Fibroblast of the aortic adventitia (primary cell): ENCODE measurements around the gene ZCCHC14. TPM values are rescaled to one million over a fixed set of nuclear protein-coding genes. Genes with fewer than 3 reads are reported as not detected.

Source experiments
- DNase-seq: peaks from one replicate; pipeline ENCODE4 v3.0.0-alpha.2; 2010; ENCODE audit warnings: low read depth
- H3K4me3 ChIP-seq: 2 replicates; pipeline ENCODE4 v1.5.1; 2011; ENCODE audit warnings: low read depth, mild to moderate bottlenecking, control low read depth, low read length, moderate library complexity
- CTCF ChIP-seq: IDR thresholded peaks from 2 replicates; pipeline ENCODE4 v1.5.1; 2011; ENCODE audit warnings: mild to moderate bottlenecking, low read length, control low read depth, inconsistent platforms; ENCODE audit not compliant: insufficient read depth
- total RNA-seq: library from RNA; depleted of rRNA; stranded (reverse); fragments of >200 nt; gene quantifications from 2 replicates; pipeline ENCODE4 v1.2.3, GENCODE V29; 2012; ENCODE audit warnings: low replicate concordance

The ZCCHC14 gene
- total RNA-seq, 1 donor, result 24.5 TPM

DNA sequence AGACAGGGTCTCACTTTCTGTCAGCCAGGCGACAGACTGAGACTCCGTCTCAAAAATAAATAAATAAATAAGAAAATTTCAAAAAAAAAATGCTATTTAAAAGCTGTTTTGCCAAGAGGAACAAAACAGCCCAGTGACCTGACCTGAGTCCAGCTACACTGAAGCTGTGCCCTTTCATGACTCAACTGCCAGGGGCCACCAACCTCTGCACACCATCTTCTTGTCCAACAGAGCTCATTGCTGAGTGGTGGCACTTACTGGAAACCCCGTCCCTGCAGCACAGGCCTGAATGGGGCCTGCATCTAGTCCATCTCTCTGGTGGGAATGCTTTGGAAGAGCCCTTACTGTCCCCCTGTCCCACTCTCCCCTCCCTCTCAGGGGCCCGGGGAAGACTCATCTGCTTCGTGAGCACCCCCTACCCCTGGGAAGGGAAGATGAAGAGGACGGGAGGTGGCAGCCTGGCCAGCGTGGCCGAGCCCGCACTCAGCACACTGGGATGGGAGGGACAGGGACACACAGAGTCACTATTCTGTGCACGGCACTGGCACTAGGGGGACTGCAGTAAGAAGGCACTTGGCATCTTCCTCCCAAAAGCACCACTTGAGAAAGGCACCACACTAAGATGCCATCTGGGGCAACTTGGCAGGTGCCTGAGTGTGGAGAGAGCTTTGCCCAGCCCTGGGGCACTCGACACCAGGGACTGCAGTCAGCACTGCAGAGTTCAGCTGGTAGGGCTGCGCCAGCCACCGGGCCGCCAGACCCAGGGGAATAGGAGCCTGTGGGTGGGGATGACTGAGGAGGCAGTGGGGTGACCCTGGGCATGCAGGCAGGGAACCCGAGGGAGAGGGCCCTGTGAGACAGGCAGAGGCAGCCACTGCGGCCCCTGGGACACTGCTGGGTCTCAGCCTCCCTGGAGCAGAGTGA, 122.8 kb downstream of the ZCCHC14 start:
- no peak overlapping the region for H3K4me3 ChIP-seq
- TF ChIP-seq CTCF, result no peak
- DNase-seq, result no peak

GRCh38 chr16:87369117-87369765, 123.6 kb downstream of the ZCCHC14 start:
- TF ChIP-seq CTCF, result no peak
- DNase-seq, result no peak
- H3K4me3 ChIP-seq, result no peak overlapping the region

DNA sequence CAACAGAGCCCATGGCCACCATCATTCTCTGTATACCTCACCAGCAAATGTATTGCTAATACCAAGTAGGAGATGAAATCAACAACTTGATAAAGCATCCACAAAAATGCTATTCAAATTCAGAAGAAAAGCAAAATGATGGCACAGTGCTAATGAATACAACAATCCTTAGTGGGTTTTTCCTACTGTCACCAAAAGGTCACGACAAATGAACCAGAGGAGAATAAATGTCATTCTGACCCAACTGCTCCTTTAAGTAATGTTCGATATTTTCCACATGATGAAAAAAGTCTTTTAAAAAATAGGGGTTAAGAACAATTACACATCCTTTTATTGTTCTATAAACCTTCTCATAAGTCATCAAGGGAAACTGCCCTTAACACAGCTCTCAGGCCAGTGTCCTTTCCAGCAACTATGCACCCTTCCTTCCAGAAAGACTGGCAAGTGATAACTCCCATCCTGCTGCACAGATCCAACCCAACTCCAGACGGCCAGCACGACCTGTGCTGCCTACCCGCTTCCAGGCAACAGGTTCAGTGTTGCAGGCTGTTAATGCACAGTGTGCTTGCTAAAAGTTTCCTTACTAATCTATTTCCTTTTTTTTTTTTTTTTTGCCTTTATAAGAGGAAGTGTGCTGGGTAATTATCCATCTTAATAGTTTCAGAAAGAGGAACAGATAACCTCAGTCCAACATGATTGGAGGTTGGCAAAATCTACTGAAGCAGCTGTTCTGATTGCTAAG, 124.6 kb downstream of the ZCCHC14 start:
- no peak for TF ChIP-seq CTCF
- no peak for DNase-seq
- no peak overlapping the region for H3K4me3 ChIP-seq

- no peak for DNase-seq
These were observed 125.3 kb downstream of the ZCCHC14 start for GRCh38 chr16:87367529-87367928.

DNA sequence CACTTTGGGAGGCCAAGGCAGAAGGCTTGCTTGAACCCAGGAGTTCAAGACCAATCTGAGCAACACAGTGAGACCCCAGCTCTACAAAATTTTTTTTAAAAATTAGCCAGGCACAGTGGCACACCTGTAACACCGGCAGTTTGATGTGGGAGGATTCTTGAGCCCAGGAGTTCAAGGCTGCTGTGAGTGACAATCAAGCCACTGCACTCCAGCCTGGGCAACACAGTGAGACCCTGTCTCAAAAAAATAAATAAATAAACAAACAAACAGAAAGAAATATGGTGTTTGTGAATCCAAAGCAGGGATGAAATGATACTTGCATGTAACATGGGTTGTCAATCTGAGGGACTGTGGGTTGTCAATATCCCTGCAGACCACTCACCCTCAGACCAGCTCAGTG, 125.9 kb downstream of the ZCCHC14 start:
- no peak for TF ChIP-seq CTCF

More at GRCh38 chr16:87367529-87367928, 125.3 kb downstream of the ZCCHC14 start:
- no peak for TF ChIP-seq CTCF
- no peak overlapping the region for H3K4me3 ChIP-seq

DNA sequence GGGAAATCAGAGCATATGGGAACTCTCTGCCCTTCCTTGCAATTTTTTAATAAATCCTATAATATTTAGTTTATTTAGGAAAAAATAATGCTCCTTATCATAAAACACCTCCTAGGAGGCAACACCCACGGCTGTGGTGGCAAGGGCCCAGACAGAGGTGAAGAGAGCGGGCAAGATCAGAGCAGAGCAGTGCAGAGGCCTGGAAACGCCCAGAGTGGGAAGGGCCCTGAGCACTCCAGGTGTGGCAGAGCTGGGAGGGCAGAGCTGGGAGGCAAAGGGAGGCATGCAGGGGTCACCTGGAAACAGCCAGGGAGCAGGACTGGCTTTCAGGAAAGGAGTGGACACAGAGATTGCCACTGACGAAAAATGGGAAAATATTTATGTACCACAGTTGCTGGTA, 126.5 kb downstream of the ZCCHC14 start:
- no peak overlapping the region for H3K4me3 ChIP-seq
- DNase-seq, result no peak
- no peak for TF ChIP-seq CTCF

More for the DNA sequence above, 125.9 kb downstream of the ZCCHC14 start:
- no peak for DNase-seq
- H3K4me3 ChIP-seq, result no peak overlapping the region
